PFSK-1 (cell line): ENCODE results near the gene CCN5.

Source experiments
- FOXP2 ChIP-seq: optimal IDR thresholded peaks from 2 replicates; pipeline ENCODE3; 2011; ENCODE audit warnings: borderline replicate concordance, control low read depth, inconsistent platforms; ENCODE audit not compliant: insufficient read depth; ENCODE audit errors: extremely low read length, extremely low read depth
- POLR2AphosphoS5 ChIP-seq: IDR thresholded peaks from 2 replicates; pipeline ENCODE4 v1.6.1; 2012; ENCODE audit warnings: low read depth, mild to moderate bottlenecking, control low read depth, low read length, moderate library complexity
- SIN3A ChIP-seq: IDR thresholded peaks from 2 replicates; pipeline ENCODE4 v1.6.1; 2012; ENCODE audit warnings: mild to moderate bottlenecking, low read length, moderate library complexity, borderline replicate concordance; ENCODE audit not compliant: insufficient read depth
- TAF1 ChIP-seq: IDR thresholded peaks from 2 replicates; pipeline ENCODE4 v1.6.1; 2012; ENCODE audit warnings: low read length, control low read depth, borderline replicate concordance; ENCODE audit not compliant: insufficient read depth
- TF ChIP-seq, protein P1 (sequence below), 2 experiments: IDR thresholded peaks; 2 replicates each; pipeline versions ENCODE4 v1.6.1 to v1.8.0; 2011 to 2012; ENCODE audit warnings: low read depth in 2 of 2, low read length in 2 of 2, control low read depth in 1 of 2, inconsistent platforms in 1 of 2, mild to moderate bottlenecking in 1 of 2, moderate library complexity in 1 of 2; ENCODE audit not compliant: insufficient read depth in 1 of 2

DNA sequence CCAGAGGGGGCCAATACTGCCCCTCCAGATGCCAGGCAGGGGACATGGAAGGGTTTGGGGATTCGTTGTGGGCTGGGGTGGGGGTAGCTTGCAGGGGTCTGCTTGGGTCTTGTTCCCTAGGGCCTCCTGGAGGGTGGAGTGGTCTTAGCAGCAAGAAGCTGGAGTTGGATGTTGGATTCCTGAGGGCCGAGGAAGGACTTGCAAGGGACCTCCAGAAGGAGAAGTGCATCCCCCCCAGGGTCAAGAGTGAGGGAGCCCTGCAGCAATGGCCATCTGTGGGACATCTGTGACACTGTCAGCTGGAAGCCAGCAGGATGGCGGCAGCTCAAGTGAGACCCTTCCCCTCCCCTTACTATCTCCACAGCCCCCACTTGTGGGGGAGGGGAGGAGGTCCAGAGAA lies 25.4 kb upstream of the CCN5 start:
- TF ChIP-seq TAF1 (no peak), POLR2AphosphoS5 (no peak), SIN3A (no peak), FOXP2 (no peak)
- TF ChIP-seq, protein P1, sequence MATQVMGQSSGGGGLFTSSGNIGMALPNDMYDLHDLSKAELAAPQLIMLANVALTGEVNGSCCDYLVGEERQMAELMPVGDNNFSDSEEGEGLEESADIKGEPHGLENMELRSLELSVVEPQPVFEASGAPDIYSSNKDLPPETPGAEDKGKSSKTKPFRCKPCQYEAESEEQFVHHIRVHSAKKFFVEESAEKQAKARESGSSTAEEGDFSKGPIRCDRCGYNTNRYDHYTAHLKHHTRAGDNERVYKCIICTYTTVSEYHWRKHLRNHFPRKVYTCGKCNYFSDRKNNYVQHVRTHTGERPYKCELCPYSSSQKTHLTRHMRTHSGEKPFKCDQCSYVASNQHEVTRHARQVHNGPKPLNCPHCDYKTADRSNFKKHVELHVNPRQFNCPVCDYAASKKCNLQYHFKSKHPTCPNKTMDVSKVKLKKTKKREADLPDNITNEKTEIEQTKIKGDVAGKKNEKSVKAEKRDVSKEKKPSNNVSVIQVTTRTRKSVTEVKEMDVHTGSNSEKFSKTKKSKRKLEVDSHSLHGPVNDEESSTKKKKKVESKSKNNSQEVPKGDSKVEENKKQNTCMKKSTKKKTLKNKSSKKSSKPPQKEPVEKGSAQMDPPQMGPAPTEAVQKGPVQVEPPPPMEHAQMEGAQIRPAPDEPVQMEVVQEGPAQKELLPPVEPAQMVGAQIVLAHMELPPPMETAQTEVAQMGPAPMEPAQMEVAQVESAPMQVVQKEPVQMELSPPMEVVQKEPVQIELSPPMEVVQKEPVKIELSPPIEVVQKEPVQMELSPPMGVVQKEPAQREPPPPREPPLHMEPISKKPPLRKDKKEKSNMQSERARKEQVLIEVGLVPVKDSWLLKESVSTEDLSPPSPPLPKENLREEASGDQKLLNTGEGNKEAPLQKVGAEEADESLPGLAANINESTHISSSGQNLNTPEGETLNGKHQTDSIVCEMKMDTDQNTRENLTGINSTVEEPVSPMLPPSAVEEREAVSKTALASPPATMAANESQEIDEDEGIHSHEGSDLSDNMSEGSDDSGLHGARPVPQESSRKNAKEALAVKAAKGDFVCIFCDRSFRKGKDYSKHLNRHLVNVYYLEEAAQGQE (IDR thresholded peaks at IDR 0.05; ENCODE audit: insufficient read depth in 1 of 2, low read depth in 2 of 2, low read length in 2 of 2), result no peak
